Lung microvascular endothelial cell (primary cell): Measurements from ENCODE around the gene TLE4. TPM values are rescaled to one million over a fixed set of nuclear protein-coding genes. Genes with fewer than 3 reads are reported as not detected.
"Not testable (repeated sequence)": the region's sequence is repeated elsewhere in the genome, so short reads cannot be mapped to it uniquely, and the experiment has no call there.

Experiments
- DNase-seq, 2 donors: peaks; one replicate each; pipeline versions ENCODE4 v3.0.0 to v3.0.0-alpha.2; 2010; ENCODE audit warnings: low read depth in 2 of 2
- total RNA-seq: library from RNA; depleted of rRNA; stranded (reverse); fragments of >200 nt; gene quantifications from 2 replicates; pipeline ENCODE4 v1.2.1, GENCODE V29; 2014

Gene TLE4
- 9.8 and 16.9 TPM in 2 replicates for total RNA-seq

GRCh38 chr9:79571309-79572031 lies at the start of gene TLE4:
TSS of gene TLE4 (plus strand) at chr9:79571965. CDS start at chr9:79572791, 826 bp downstream.
- DNase-seq = peak; percentile 100

DNA sequence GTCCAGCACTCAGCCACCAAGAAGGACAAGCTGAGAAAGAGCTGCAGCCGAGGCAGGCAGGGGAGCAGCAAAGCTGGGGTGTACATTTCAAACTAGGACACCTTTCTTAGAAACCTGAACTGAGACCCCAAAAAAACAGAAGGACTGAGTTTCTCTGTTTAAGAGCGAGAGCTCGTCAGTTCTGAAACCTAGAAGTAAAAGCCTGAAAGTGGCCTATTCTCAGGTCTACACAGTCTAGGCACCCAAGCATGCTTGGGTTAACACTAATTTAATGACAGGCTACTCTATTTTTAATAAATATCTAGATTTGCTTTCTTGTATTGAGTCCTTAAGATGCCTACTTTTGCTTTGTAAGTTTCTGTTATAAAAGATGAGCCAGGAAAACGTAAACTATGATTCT lies 49.0 kb upstream of the TLE4 start:
- DNase-seq = no peak

GRCh38 chr9:79524266-79524665 lies 47.5 kb upstream of the TLE4 start:
- no peak for DNase-seq

- DNase-seq = no peak
These were observed 45.6 kb upstream of the TLE4 start for GRCh38 chr9:79526149-79526672.

DNA sequence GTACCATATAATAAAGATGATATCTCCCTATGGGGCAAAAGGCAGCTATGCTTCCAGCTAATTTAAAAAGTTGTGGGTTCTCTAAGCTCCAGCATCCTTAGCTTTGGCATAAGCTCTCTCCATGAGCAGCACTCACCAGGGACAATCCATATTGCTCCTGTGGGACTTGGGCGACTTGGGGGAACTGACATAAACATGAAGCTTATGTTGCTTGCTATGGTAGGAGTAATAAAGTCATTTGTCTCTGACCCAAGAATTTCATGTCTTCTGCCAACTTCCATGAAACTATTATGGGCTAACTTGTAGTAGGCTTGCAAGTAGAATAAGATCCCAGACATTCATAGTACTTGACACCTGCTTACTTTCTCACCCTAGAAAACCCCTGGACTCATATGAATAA lies 36.2 kb upstream of the TLE4 start:
- DNase-seq = no peak

DNA sequence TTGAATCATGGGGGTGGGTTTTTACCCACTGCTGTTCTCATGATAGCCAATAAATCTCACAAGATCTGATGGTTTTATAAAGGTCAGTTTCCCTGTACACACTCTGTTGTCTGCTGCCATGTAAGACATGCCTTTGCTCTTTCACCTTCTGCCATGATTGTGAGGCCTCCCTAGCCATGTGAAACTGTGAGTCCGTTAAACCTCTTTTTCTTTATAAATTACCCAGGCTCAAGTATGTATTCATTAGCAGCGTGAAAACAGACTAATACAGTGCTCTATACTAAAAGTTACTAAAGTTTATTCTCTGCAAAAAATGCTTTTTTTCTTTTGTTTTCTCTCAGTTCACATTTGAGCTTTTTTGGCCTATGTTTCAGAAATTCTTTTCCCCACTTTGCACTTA lies 33.9 kb upstream of the TLE4 start:
- no peak for DNase-seq

GRCh38 chr9:79542735-79543620 lies 28.8 kb upstream of the TLE4 start:
- DNase-seq = no peak

DNA sequence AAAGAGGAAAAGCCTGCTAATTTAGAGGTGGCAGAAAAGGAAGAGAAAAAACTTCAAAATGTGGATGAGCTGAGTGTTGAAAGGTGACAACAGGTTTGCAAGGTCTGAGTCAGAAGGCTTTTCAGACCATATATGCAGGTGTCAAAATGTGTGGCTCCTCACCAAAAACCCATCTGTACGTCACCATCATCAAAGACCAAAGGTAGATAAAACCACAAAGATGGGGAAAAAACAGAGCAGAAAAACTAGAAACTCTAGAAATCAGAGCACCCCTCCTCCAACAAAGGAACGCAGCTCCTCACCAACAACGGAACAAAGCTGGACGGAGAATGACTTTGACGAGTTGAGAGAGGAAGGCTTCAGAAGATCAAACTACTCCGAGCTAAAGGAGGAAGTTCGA lies 27.4 kb upstream of the TLE4 start:
- not testable (repeated sequence) for DNase-seq

GRCh38 chr9:79551586-79551985 lies 20.2 kb upstream of the TLE4 start:
- DNase-seq = no peak

DNA sequence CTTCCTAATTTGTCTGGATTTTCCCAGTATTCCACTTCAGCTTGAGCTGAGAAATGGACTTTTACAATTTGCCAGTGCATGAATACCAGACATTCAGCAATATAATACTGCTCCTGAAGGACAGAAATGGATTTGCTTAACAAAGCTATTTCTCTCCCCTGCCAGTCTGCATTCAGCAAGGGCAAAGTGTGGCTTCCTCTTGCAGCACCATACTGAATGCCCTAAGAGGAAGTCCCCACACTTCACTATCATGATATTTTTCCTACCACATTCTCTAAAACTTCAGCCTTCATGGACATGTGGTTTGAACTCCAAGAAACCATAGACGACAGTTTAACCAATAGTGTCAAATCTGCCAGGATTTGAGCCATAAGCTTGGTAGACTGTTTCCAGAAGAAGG lies 19.8 kb upstream of the TLE4 start:
- DNase-seq = no peak

DNA sequence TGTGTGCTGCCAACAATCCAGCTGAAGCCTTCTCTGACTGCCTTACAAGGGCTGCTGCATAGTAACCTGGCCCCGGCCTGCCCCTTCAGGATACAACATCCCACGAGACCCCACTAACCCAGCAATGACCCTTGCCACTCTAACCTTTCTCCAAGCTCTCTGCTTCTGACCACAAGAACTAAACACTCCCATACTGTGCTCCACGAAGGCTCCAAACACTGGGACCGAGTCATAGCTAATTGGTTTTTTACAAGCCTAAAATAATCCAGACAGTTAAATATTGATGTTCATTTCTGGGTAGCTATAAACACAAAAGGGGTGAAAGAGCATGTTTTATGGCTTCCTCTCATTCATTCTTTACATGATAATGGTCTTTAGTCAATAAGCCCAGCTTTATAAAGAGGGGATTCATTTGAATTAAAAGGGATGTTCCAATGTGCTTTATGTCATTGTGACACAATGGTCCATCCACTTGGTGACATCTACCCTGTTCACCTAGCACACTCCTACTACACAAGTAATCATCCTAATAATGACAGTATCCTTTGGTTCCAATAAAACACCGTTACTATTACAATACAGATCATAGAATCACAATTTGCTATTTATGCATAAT lies 16.2 kb upstream of the TLE4 start:
- no peak for DNase-seq

GRCh38 chr9:79559495-79560181 lies 12.1 kb upstream of the TLE4 start:
- no peak for DNase-seq

DNA sequence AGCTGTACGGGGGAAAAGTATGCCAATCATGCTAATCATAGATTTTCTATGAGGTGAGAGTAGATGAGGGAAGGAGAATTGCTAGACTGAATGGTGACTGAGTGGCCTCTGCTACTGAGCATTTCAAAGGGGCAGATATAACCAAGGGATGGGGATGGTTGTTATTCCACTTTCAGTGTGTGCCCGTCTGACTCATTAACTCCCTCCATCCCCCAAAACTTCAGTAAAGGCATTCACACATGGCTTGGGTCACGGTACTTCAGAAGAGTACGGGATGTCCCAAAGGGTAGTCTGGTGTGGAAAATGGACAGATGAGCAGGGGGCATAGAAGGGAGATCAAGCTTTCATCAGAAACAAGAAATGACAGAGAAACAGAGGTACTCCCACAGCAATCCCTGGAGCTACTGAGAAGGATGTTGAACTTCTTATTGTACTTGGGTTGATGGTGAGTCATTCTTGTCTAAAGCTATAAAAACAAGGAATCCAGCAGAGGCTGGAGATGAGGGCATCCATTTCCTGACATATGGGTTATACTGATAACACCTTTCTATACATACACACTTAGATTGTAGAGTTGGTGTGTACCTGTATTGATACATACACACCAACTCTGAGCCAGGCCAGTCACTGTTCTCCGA lies 8.9 kb upstream of the TLE4 start:
- no peak for DNase-seq

DNA sequence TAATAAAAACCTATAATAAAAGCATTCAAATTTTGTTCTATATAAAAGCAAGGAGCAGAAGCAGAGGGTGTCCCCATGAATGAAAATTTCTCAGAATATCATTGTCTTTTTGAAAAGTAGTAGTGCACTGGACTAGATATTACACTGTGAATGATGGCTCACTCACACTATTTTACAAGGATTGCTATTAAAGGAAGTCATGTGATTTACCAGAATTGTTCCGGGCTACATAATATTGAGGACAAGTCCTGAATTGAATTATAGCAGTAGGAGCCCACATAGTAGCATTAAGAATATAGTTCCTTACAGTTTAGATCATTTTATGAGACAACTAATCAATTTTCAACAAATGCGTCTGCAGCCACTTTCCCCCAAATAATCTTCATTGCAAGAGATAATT lies 7.7 kb upstream of the TLE4 start:
- DNase-seq = no peak

GRCh38 chr9:79565245-79565644 lies 6.5 kb upstream of the TLE4 start:
- DNase-seq = peak in 1 of 2 donors; percentile 24

DNA sequence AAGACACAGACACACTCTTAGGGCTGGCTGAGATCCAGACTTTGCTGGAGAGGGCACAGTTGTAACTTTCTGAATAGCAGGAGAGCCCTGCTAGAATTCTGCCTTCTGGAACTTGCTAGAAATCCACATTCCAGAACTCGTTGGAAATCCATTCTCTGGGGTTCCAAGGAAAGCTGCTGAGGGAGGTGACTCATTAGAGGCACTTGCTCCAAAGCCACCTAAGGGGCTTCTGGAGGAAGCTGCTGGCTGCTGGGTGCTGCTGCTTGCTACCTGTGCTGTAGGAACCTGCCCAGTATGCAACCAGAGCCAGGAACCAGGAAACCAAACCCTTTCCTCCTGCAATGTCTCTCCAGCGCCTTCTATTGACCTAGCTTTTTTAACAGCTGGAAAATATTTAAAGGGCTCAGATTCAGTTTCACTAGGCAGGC lies 4.1 kb upstream of the TLE4 start:
- DNase-seq = no peak

GRCh38 chr9:79568337-79569101 lies 3.2 kb upstream of the TLE4 start:
- no peak for DNase-seq

GRCh38 chr9:79569814-79570447 lies 1.8 kb upstream of the TLE4 start:
- no peak for DNase-seq

DNA sequence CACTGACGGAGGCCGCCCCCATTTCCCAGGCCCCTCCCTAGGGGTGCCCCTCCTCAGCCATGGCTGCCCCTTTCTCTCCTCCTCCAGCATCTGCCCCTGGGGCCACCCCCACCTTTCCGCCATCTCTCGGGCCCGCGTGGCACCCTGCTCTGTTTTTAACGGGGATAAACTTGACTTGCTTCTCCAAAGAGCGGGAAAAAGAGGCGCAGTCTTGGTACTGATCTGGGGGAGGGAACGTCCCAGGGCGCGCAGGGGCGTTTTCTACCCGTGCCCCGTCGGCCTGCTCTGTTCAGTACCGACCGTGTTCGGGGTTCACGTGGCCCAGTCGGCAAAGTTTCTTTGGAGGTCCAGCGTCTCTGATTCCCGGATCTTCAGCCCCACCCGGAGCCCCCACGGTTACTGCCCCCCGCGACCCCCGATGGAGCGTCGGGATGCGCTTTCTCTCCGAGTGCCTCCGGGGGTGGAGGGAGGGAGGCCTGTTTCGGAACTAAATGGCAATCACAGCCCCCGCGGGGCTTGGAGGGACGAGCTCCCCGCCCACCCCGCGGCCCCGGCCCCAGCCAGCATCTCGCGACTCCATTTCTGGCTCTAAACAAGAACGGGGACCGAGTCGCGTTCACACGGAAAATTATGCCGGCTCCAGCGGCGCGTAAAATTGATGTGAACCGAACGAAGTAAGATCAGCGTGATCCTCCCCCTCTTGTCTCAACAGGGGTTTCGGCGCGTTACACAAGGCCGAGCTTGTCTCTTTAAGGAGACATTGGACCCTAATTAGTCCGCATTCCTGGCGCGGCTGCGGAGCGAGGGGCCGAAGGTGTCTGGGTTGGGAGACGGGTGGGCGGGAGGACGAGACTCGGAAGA lies 1.1 kb upstream of the TLE4 start:
- peak; percentile 44 to 63 for DNase-seq
